BJ (cell line): Measurements from ENCODE around the gene GPR139. TPM values are rescaled to one million over a fixed set of nuclear protein-coding genes. Genes with fewer than 3 reads are reported as not detected.

Source experiments
- CTCF ChIA-PET: fragments of 350-600 bp; formaldehyde crosslinking; extraction: SDS; loops from one replicate; lab custom pipeline; 2021; ENCODE audit warnings: antibody characterized with exemption, inconsistent platforms; lab: Yijun Ruan, JAX
- POLR2A ChIA-PET: fragments of 300-600 bp; sonication (Branson Sonifier 250); formaldehyde crosslinking; extraction: SDS; loops from one replicate; lab custom pipeline; 2021; ENCODE audit warnings: antibody characterized with exemption; lab: Charles Lee
- DNase-seq: peaks from one replicate; pipeline ENCODE4 v3.0.0-alpha.2; 2011; ENCODE audit warnings: low read depth
- H3K27me3 ChIP-seq: 2 replicates; pipeline ENCODE4 v1.6.0; 2011; ENCODE audit warnings: low read length; ENCODE audit not compliant: control insufficient read depth, insufficient read depth
- H3K36me3 ChIP-seq: 2 replicates; pipeline ENCODE4 v1.5.1; 2011; ENCODE audit warnings: low read length; ENCODE audit not compliant: control insufficient read depth, insufficient read depth
- H3K4me3 ChIP-seq: 2 replicates; pipeline ENCODE4 v1.5.1; 2011; ENCODE audit warnings: low read depth, mild to moderate bottlenecking, control low read depth, low read length
- CTCF ChIP-seq: IDR thresholded peaks from 2 replicates; pipeline ENCODE4 v1.5.1; 2011; ENCODE audit warnings: low read depth, mild to moderate bottlenecking, control low read depth, inconsistent platforms, low read length, moderate library complexity; ENCODE audit not compliant: insufficient read depth
- polyA plus RNA-seq: library from polyadenylated mRNA; depleted of rRNA; stranded (reverse); fragments of >200 nt; gene quantifications from 2 replicates; pipeline ENCODE4 v1.2.3, GENCODE V29; 2011

The GPR139 gene
- polyA plus RNA-seq, 1 experiment, result not detected

- no peak for TF ChIP-seq CTCF
- DNase-seq, result no peak
- ChIA-PET POLR2A (no interaction called here), CTCF (no interaction called here)
- no peaks in the 10 kb centered on the region for H3K36me3 ChIP-seq
- no peaks in the 10 kb centered on the region for H3K27me3 ChIP-seq
- no peak overlapping the region for H3K4me3 ChIP-seq
These were observed 47.2 kb downstream of the GPR139 start for GRCh38 chr16:20026361-20027072.

DNA sequence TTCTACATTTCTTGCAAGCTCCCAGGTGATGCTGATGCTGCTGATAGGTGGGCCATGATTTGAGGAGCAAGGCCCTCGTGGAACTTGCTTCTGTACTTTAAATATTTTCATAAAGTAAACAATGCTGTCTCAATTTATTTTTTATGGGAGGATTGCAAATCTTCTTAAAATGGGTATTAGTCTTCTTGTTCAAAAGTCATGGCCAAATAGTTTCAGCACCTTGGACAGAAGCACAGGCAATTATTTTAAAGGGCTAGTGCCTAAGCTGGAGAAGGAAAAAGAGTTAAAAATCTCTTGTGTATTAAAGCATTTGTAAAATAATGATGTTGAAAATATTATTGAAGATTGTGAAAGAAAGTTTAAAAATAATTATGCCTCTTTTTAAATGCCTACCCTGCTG, 50.5 kb downstream of the GPR139 start:
- ChIA-PET CTCF (no interaction called here), POLR2A (no interaction called here)
- H3K27me3 ChIP-seq, result no peaks in the 10 kb centered on the region
- no peak for TF ChIP-seq CTCF
- no peak for DNase-seq
- H3K36me3 ChIP-seq, result no peaks in the 10 kb centered on the region
- no peak overlapping the region for H3K4me3 ChIP-seq

GRCh38 chr16:20020976-20021375, 52.7 kb downstream of the GPR139 start:
- Histone ChIP-seq H3K36me3 (no peaks in the 10 kb centered on the region), H3K4me3 (no peak overlapping the region), H3K27me3 (no peaks in the 10 kb centered on the region)
- ChIA-PET POLR2A (no interaction called here), CTCF (no interaction called here)
- no peak for DNase-seq
- no peak for TF ChIP-seq CTCF

DNA sequence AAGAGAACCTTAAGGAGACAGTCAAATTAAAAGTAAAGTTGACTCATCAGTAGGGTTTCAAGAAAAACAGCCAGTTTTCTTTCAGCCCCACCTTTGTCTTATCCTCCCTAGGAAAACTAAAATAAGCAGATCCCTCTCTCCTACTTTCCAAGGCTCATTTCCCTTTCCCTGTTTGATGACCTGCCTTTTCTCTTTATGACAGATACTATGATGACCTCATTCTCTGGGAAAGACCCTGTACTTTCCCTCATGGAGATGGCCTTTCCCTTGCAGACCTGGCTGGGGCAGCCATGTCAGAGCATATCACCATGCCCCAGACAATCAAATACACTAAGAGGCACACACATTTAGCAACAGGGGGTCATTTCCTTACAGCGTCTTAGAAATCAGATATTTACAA, 53.6 kb downstream of the GPR139 start:
- no peaks in the 10 kb centered on the region for H3K27me3 ChIP-seq
- CTCF ChIA-PET, result no interaction called here
- POLR2A ChIA-PET, result no interaction called here
- TF ChIP-seq CTCF, result no peak
- H3K36me3 ChIP-seq, result no peaks in the 10 kb centered on the region
- H3K4me3 ChIP-seq, result no peak overlapping the region
- no peak for DNase-seq

DNA sequence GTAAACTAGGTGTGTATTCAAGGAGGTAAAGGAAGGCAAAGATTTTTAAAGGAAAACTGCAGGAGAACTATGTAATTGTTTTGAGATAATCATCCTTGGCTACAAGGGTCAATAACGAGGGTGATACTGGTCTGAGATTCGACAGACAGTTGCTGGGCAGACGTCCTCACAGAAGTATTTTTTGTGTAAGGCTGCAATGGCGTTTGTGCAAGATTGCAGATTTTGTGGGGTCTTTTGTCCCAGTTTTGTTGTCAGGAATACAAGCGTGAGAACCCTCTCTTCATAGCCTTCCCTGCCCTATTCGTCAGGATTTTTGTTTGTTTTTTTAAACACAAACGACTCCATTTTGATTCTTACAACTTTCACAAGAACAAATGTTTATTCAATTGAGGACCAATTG, 57.5 kb downstream of the GPR139 start:
- ChIA-PET CTCF (no interaction called here), POLR2A (no interaction called here)
- Histone ChIP-seq H3K4me3 (no peak overlapping the region), H3K27me3 (no peaks in the 10 kb centered on the region), H3K36me3 (no peaks in the 10 kb centered on the region)
- no peak for DNase-seq
- no peak for TF ChIP-seq CTCF
